GM10248 (cell line): ENCODE measurements around the gene CNRIP1.

Source experiments
- CTCF ChIA-PET: fragments of 300-600 bp; sonication (Branson Sonifier 250); formaldehyde crosslinking; extraction: SDS; loops from one replicate; lab custom pipeline; 2021; ENCODE audit warnings: antibody characterized with exemption; lab: Yijun Ruan, JAX
- POLR2A ChIA-PET: fragments of 350-650 bp; sonication (Branson Sonifier 250); formaldehyde crosslinking; extraction: SDS; loops from one replicate; lab custom pipeline; 2020; ENCODE audit warnings: antibody characterized with exemption; lab: Yijun Ruan, JAX
- DNase-seq: peaks from one replicate; pipeline ENCODE4 v3.0.0; 2012; ENCODE audit errors: extremely low spot score
- CTCF ChIP-seq: IDR thresholded peaks from 2 replicates; pipeline ENCODE4 v1.5.1; 2012; ENCODE audit warnings: mild to moderate bottlenecking, low read depth; ENCODE audit errors: extremely low read depth, missing control alignments, control extremely low read depth

Gene CNRIP1

DNA sequence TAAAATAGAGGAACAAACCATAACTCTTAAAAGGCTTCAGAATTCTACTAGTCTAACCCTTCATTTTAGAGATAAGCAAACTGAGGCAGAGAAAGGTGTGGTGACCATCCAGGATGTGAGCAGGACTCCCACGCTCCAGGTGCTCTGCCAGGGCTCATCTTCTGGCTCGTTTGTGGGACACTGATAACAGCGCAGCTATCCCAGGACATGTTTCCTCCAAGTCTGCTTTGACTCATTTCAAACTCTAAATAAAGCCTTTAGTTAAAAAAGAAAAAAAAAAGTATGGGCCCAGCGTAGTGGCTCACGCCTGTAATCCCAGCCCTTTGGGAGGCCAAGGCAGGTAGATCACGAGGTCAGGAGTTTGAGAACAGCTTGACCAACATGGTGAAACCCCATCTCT is 28.4 kb downstream of the CNRIP1 start:
- no peak for TF ChIP-seq CTCF
- ChIA-PET CTCF (interaction anchor here (0.8 to 6.6 kb wide), 12 partner anchors 8 to 557 kb away, joined by 3 to 50 read pairs (median 7); no protein-coding TSS in a partner anchor), POLR2A (no interaction called here)
- DNase-seq = no peak

GRCh38 chr2:68290901-68291300 is 28.8 kb downstream of the CNRIP1 start:
- ChIA-PET CTCF (interaction anchor here (1.3 to 6.6 kb wide), 7 partner anchors 8 to 168 kb away, joined by 3 to 50 read pairs (median 11); no protein-coding TSS in a partner anchor), POLR2A (no interaction called here)
- DNase-seq = no peak
- no peak for TF ChIP-seq CTCF

DNA sequence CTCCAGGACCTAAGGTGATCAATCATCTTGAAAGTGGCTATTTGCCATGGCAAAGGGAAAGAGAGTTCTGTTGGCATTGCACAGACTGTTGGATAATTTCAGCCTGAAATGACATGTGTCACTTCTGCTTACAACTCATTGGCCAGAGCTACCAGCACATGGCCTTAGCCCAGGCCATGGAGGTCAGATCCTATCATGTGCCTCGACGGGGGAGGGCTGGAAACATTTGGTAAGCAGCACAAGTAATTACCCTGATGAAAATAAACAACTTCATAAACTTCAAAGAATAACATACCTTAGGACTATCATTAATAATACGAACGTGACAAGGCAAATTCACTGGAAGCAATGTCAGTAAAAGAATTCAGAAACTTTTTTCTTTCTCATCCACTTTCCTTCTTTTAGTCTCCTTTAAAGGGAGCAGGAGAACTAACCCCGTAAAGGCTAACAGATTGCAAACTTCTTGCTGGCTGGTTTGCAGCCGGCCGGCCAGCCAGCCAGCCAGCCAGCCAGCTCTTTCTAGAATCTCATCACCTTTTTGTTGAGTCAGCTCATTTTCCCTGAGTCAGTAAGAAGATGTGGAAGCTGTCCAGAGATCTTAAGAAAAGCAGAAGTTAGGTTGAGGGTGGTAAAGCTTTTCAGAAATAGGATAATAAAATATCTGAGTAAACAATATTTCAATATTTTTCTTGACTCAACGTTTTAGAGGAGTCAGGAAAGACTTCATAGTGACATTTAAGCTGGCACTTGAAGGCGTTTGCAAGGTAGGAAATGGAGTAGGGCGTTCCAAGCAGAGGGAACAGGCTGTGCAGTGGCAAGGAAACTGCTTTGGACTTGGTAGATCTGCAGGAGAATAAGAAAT is 31.9 kb downstream of the CNRIP1 start:
- TF ChIP-seq CTCF = no peak
- CTCF ChIA-PET = interaction anchor here (0.7 to 1.5 kb wide), 3 partner anchors 39 to 102 kb away, joined by 3 to 4 read pairs (median 3); no protein-coding TSS in a partner anchor
- no peak for DNase-seq
- POLR2A ChIA-PET = no interaction called here

DNA sequence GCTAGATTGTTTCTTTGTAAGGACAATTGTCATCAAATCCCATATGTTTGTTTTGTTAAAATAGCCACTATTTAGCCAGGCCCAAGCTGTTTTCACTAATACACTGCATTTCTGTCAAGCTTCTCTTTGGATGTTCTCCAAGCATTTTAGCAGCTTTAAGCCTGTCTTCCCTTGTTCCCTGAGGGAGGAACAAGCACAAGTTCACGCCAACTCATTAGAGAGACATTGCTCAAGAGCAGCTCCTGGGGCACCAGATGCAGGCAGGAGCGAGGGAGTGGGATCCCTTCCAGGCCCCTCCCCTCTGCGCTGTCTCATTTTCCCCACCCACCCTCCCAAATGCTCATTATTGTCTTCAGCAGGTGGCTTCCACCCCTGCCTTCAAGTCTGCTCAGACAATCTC is 34.9 kb downstream of the CNRIP1 start:
- CTCF ChIA-PET = interaction anchor here (1.0 to 4.9 kb wide), 9 partner anchors 9 to 179 kb away, joined by 3 to 50 read pairs (median 9); no protein-coding TSS in a partner anchor
- POLR2A ChIA-PET = interaction anchor here (0.5 kb wide), 1 partner anchor 19 kb away, joined by 3 read pairs; no protein-coding TSS in a partner anchor
- no peak for TF ChIP-seq CTCF
- no peak for DNase-seq

DNA sequence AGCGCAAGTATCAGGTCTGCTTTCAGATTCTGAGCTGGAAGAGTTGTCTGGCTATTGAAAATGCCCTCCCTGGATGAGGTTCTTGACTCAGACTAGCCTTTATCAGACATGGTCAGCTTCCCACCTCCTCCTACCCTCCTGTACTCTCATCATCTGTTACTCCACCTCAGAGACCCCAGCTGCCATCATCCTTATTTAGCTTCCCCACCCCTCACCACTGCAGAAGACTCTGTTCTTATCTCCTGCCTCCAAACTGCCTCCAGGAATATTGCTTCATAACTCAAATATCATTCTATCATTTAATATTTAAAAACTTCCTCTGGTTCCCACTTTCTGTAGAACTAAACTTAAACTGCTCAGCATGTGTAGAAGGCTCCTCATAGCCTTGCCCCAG is 36.3 kb downstream of the CNRIP1 start:
- no peak for DNase-seq
- POLR2A ChIA-PET = no interaction called here
- TF ChIP-seq CTCF = no peak
- CTCF ChIA-PET = interaction anchor here (0.6 to 4.9 kb wide), 21 partner anchors 8 to 221 kb away, joined by 3 to 50 read pairs (median 4); partner anchors contain the start of gene C1D

- ChIA-PET CTCF (interaction anchor here (0.6 to 4.9 kb wide), 27 partner anchors 8 to 254 kb away, joined by 3 to 50 read pairs (median 4); no protein-coding TSS in a partner anchor), POLR2A (no interaction called here)
- DNase-seq = peak; percentile 67
- TF ChIP-seq CTCF = peak; percentile 66
Observed at GRCh38 chr2:68282811-68283418, 36.8 kb downstream of the CNRIP1 start.
